HG03064 (cell line): ENCODE data around the gene S100B.
A peak's percentile ranks its signal among the peaks of the same experiment; 100 is the strongest.
"Not testable (repeated sequence)": the region's sequence is repeated elsewhere in the genome, so short reads cannot be mapped to it uniquely, and the experiment has no call there.

Source experiments
- ATAC-seq: cut with Tn5 transposase; IDR thresholded peaks from one replicate; pipeline ENCODE4 v1.9.1; 2021; ENCODE audit warnings: low read depth; ENCODE audit not compliant: unreplicated experiment

S100B gene

DNA sequence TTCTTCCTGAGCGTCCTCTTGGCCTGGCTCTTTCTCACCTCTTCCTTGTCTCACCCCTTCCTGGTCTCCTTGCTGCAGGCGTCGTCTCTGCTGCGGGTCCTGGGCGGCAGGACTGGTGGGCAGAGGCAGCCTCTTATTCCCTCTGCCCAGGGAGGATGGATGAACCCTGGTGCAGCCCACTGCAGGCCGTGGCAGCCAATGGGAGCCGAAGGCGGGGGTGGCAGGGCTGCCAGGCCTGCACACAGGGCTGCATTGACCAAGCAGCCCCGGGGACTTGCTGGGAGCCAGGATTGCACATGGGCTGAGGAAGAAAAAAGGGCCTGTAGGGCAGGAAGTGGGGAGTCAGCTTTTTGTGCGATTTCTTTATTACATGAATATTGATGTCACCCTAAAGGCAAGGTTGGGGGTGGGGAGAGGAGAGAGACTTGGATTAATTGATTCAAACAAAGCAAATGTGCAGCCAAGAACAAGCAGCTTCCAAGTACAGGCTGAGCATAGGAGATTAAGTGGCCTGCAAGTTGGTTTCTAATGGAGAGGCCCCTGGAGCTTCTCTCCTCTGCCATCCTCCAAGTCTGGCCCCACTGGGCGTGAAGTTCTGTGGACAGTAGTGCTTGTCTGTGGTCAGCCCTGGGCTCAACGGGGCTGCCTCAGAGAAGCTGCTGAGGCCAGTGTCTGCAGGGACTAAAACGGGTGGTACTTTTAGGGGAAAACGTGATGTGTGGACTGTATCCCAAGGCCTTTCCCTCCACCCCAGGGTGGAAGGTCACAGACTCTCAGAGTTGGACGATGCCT lies at the start of gene S100B:
Gene S100B (minus strand): TSS at position 108 of the 792 bp plus-strand sequence. CDS start 2,667 bp downstream, outside the sequence.
- no peak for ATAC-seq

DNA sequence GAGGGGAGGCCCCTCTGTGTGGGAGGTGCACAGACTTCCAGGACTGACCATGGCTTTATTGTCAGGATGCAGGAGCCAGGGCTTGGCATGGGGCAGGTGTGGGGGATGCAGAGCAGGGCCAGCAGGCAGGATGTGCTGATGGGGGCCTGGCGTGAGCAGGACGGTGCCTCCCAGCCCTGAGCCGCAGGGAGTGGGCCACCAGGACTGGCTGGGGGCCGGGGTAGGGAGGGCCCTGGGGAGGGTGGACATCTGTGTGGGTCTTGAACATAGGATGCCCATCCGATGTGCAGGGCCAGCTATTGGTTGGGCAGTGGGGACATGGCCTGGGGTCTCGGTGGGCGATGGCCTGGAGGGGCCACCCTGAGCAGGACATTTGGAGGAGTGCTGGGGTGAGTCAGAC lies 46.2 kb upstream of the S100B start:
- no peak for ATAC-seq

- no peak for ATAC-seq
Observed at GRCh38 chr21:46650476-46651098, 45.7 kb upstream of the S100B start.

- no peak for ATAC-seq
Observed at GRCh38 chr21:46649356-46649755, 44.5 kb upstream of the S100B start.

GRCh38 chr21:46648539-46648938 lies 43.7 kb upstream of the S100B start:
- ATAC-seq = no peak

DNA sequence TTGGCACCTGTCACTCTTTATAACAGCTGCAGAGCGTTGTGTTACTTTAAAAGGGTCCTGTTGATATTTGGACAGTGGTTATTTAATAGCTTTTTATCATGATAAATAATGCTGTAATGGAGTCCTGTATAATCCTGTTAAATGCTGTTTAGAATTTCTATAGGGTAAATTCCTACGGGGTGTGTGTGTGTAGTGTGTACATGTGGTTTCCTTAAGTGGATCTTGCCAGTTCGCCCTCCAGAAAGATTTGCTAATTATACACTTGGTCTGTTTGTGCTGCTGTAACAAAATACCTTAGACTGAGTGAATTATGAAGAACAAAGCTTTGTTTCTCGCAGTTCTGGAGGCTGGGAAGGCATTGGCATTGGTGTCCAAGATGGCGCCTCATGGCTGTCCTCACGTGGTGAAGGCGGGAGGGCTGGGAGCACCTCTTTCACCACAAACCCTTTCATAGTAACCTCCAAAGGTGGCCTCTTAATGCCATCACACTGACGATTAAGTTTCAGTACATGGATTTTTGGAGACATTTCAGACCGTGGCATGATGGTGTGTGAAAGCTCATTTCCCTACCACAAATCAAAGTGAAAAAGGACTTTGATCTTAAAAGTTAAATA lies 41.8 kb upstream of the S100B start:
- no peak for ATAC-seq

GRCh38 chr21:46645840-46646239 lies 41.0 kb upstream of the S100B start:
- ATAC-seq = no peak

DNA sequence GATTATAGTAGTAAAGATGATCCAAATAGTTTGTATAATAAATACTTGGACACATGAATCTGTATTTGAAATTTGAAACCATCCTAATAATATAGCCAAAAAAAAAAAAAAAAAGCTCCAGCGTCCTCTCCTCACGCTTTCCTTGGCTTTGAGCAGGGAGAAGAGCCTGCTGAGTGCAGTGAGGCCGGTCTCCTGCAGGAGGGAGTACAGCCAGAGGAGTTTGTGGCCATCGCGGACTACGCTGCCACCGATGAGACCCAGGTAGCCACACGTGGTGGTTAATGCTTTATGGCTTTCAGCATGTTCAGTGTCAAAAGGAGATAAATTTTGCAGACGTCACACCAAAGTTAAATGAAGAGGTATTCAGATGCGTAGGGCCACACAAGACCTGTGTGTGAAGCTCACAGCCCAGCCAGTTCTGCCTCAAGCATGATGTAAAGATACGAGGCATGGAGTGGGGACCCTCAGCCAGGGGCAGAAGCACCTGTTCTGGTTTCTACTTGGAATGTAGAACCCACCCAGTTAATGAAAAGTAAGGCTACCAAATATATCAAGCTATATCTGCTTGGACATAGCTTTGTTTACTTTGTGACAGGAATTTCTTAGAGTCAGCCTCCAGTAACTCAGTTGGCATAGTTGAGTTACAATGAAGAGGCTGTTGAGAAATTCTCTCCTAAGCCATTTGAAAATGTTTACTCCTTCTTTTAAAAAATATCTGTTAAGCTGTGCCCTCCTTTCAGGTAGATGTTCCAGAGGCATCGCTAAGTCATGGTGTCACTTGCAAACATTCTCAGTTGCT lies 38.7 kb upstream of the S100B start:
- ATAC-seq = no peak

- ATAC-seq = no peak
Observed at GRCh38 chr21:46641656-46642055, 36.8 kb upstream of the S100B start.

GRCh38 chr21:46639489-46640386 lies 34.9 kb upstream of the S100B start:
- no peak for ATAC-seq

GRCh38 chr21:46637952-46638746 lies 33.3 kb upstream of the S100B start:
- ATAC-seq = no peak

GRCh38 chr21:46636550-46637285 lies 31.8 kb upstream of the S100B start:
- no peak for ATAC-seq

DNA sequence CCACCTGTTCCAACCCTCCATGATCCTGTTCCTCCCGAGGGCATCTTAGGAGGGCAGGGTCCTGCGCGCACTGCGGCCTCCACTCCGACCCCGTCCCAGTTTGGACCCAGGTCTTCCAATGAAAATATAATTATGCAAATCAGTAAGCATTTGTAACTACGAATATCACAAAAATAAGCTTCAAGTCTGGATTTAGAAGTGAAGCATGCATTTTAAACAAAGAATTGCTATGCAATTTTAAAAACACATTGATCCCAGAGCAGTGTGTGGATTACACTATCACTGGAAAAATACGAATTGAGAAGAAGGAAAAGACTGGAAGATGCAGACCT lies 31.3 kb upstream of the S100B start:
- ATAC-seq = no peak

GRCh38 chr21:46635324-46636180 lies 30.7 kb upstream of the S100B start, which contains the start of gene PRMT2:
TSS of gene PRMT2 (plus strand) at chr21:46635674. CDS start at chr21:46636952, 1,278 bp downstream.
- peak; percentile 76 for ATAC-seq

GRCh38 chr21:46634966-46635323 lies 30.1 kb upstream of the S100B start:
- ATAC-seq = no peak

GRCh38 chr21:46634427-46634826 lies 29.5 kb upstream of the S100B start:
- ATAC-seq = no peak

DNA sequence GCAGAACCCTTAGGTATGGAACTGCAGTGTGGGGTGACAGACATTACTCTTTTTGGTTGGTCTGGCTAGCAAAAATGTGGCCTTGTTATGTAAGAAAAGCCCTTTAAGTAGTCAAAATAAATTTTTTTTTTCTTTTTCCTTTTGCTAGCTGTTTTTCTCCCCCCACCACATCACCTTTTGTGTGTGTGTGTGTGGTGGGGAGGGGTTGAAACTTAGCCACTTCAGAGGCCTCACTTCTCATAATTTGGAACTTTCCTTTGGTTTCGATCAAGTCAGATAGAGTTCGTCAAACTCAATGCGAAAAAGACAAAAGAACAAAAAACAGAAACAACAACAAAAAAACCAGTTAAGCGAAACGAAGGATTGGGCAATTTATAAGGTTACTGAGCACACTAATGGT lies 28.7 kb upstream of the S100B start:
- ATAC-seq = no peak

GRCh38 chr21:46630915-46631314 lies 26.0 kb upstream of the S100B start:
- ATAC-seq = not testable (repeated sequence)
